HL-60/S4 treated with retinoic acid at 250 ng/mL for 4 days and 3 days (cell line): ENCODE data around the gene CAMK2B.

ENCODE experiments used
- in situ Hi-C: fragments of 300-500 bp; cut with MboI; formaldehyde crosslinking; loops from 2 replicates; pipeline ENCODE4 v1.7.0; 2022; ENCODE audit warnings: low sequenced_read_pairs

CAMK2B gene

GRCh38 chr7:44235582-44236332, 89.6 kb downstream of the CAMK2B start:
- in situ Hi-C loops: no loop called here

- in situ Hi-C loops: no loop called here
Observed at GRCh38 chr7:44235066-44235465, 90.3 kb downstream of the CAMK2B start.

- in situ Hi-C loops: no loop called here
Observed at GRCh38 chr7:44232901-44233715, 92.3 kb downstream of the CAMK2B start.

GRCh38 chr7:44232396-44232795, 93.0 kb downstream of the CAMK2B start:
- in situ Hi-C loops: no loop called here

GRCh38 chr7:44231088-44231487, 94.3 kb downstream of the CAMK2B start:
- in situ Hi-C loops: no loop called here

- in situ Hi-C loops: no loop called here
Observed at GRCh38 chr7:44230286-44230685, 95.1 kb downstream of the CAMK2B start.

- in situ Hi-C loops: no loop called here
Observed at GRCh38 chr7:44229546-44230105, 95.8 kb downstream of the CAMK2B start.

GRCh38 chr7:44228571-44229350, 96.6 kb downstream of the CAMK2B start:
- in situ Hi-C loops: no loop called here

- in situ Hi-C loops: no loop called here
Observed at GRCh38 chr7:44227911-44228310, 97.5 kb downstream of the CAMK2B start.

- in situ Hi-C loops: no loop called here
Observed at GRCh38 chr7:44226396-44226753, 99.0 kb downstream of the CAMK2B start.

- in situ Hi-C loops: no loop called here
Observed at GRCh38 chr7:44225566-44226395, 99.6 kb downstream of the CAMK2B start.

GRCh38 chr7:44224974-44225565, 100.3 kb downstream of the CAMK2B start:
- in situ Hi-C loops: no loop called here

- in situ Hi-C loops: no loop called here
Observed at GRCh38 chr7:44224080-44224973, 101.1 kb downstream of the CAMK2B start.

GRCh38 chr7:44223362-44224079, 101.9 kb downstream of the CAMK2B start:
- in situ Hi-C loops: no loop called here

GRCh38 chr7:44222776-44223261, 102.6 kb downstream of the CAMK2B start:
- in situ Hi-C loops: no loop called here

- in situ Hi-C loops: no loop called here
Observed at GRCh38 chr7:44222074-44222473, 103.3 kb downstream of the CAMK2B start.

- in situ Hi-C loops: no loop called here
Observed at GRCh38 chr7:44221231-44221791, 104.1 kb downstream of the CAMK2B start.
